GM19351 (cell line): ENCODE results near the gene NTRK1.

Source experiments
- ATAC-seq: cut with Tn5 transposase; IDR thresholded peaks from one replicate; pipeline ENCODE4 v1.9.1; 2021; ENCODE audit warnings: mild to moderate bottlenecking, moderate library complexity; ENCODE audit not compliant: unreplicated experiment

Gene NTRK1

DNA sequence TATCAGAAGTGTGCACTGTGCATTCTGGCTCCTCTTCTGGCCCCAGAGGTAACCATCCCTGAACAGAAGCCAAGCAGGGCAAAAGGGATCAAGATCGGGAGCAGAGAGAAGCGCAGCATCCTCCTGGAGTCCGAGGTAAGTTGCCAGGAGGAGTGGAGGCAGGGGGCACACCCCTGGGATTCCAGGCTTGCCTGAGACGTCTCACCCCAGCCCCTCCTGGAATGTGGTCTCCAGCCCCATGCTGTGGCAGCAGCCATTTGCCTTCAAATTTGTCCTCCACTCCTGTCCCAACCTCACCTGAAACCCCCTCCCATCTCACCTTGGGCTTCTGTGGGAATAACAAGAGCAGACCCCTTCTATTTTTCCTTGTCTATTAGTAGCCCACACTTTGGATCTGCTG is 69.8 kb downstream of the NTRK1 start:
- no peak for ATAC-seq
